H1 (cell line): ENCODE results near the gene SLIT3. TPM values are rescaled to one million over a fixed set of nuclear protein-coding genes. Genes with fewer than 3 reads are reported as not detected.

Source experiments
- CBX5 ChIP-seq: fragments of 300-800, 300-1000 bp; sonication (generic); IDR thresholded peaks from 2 replicates; pipeline ENCODE4 v1.7.1; 2016; ENCODE audit warnings: antibody characterized with exemption, low read length, low read depth
- CTCF ChIP-seq, 3 experiments: IDR thresholded peaks; 1 replicate in 2 of 3; 2 replicates in 1 of 3; pipeline versions ENCODE4 v1.5.1 to v1.6.1; 2011; ENCODE audit warnings: low read length in 3 of 3, mild to moderate bottlenecking in 3 of 3, inconsistent platforms in 2 of 3, low read depth in 1 of 3, moderate library complexity in 1 of 3; ENCODE audit not compliant: insufficient read depth in 1 of 3; ENCODE audit errors: control extremely low read depth in 1 of 3
- EP300 ChIP-seq, 2 experiments: IDR thresholded peaks; 1 replicate in 1 of 2; 2 replicates in 1 of 2; pipeline ENCODE4 v1.6.1; 2011 to 2012; ENCODE audit warnings: low read depth in 2 of 2, low read length in 2 of 2, mild to moderate bottlenecking in 2 of 2, borderline replicate concordance in 1 of 2, inconsistent platforms in 1 of 2, moderate library complexity in 1 of 2
- HDAC2 ChIP-seq, 2 experiments: fragments of 300-600 bp in 1 of 2; sonication (generic) in 1 of 2; IDR thresholded peaks; 2 replicates each; pipeline ENCODE4 v1.6.1; 2011 to 2012; ENCODE audit warnings: low read depth in 2 of 2, low read length in 2 of 2, mild to moderate bottlenecking in 2 of 2, moderate library complexity in 2 of 2, borderline replicate concordance in 1 of 2, inconsistent platforms in 1 of 2
- JUN ChIP-seq: IDR thresholded peaks from 2 replicates; pipeline ENCODE4 v1.6.1; 2011; ENCODE audit warnings: low read depth, mild to moderate bottlenecking, improper control_type of control experiment, low read length
- SRF ChIP-seq: IDR thresholded peaks from 2 replicates; pipeline ENCODE4 v1.6.1; 2011; ENCODE audit warnings: mild to moderate bottlenecking, low read depth, low read length, moderate library complexity
- polyA plus RNA-seq, 7 experiments: library from polyadenylated mRNA; depleted of rRNA in 3 of 7; stranded (reverse) in 5 of 7; unstranded in 2 of 7; fragments of >200 nt in 5 of 7; fragments of 200-250 nt in 2 of 7; gene quantifications; 1 replicate in 5 of 7; 2 replicates in 1 of 7; 4 replicates in 1 of 7; pipeline versions ENCODE4 v1.2.1 to v1.2.3, GENCODE V29; 2011 to 2013; ENCODE audit warnings: missing spikeins in 2 of 7, mixed read lengths in 2 of 7
- total RNA-seq: library from RNA; stranded (reverse); fragmentation: NEBNext Ultra II Directional; extraction: Animal tissue kit (Norgen Biotek cat#: 25700); gene quantifications from 2 replicates; pipeline ENCODE4 v1.2.1, GENCODE V29; 2021
- TF ChIP-seq, protein P1 (sequence below): fragments of 300-600 bp; sonication (generic); IDR thresholded peaks from 2 replicates; pipeline ENCODE4 v1.7.1; 2012; ENCODE audit warnings: low read length, moderate library complexity, mild to moderate bottlenecking, inconsistent platforms; ENCODE audit not compliant: insufficient replicate concordance

SLIT3 gene
- total and polyA plus RNA-seq, 2 of the 8 experiments (the other 6 are each of a cell fraction or from before 2014, with no cell fraction given): 1.1 to 1.2 TPM

GRCh38 chr5:168878135-168878745 is 422.7 kb downstream of the SLIT3 start (continued):
- TF ChIP-seq, protein P1, sequence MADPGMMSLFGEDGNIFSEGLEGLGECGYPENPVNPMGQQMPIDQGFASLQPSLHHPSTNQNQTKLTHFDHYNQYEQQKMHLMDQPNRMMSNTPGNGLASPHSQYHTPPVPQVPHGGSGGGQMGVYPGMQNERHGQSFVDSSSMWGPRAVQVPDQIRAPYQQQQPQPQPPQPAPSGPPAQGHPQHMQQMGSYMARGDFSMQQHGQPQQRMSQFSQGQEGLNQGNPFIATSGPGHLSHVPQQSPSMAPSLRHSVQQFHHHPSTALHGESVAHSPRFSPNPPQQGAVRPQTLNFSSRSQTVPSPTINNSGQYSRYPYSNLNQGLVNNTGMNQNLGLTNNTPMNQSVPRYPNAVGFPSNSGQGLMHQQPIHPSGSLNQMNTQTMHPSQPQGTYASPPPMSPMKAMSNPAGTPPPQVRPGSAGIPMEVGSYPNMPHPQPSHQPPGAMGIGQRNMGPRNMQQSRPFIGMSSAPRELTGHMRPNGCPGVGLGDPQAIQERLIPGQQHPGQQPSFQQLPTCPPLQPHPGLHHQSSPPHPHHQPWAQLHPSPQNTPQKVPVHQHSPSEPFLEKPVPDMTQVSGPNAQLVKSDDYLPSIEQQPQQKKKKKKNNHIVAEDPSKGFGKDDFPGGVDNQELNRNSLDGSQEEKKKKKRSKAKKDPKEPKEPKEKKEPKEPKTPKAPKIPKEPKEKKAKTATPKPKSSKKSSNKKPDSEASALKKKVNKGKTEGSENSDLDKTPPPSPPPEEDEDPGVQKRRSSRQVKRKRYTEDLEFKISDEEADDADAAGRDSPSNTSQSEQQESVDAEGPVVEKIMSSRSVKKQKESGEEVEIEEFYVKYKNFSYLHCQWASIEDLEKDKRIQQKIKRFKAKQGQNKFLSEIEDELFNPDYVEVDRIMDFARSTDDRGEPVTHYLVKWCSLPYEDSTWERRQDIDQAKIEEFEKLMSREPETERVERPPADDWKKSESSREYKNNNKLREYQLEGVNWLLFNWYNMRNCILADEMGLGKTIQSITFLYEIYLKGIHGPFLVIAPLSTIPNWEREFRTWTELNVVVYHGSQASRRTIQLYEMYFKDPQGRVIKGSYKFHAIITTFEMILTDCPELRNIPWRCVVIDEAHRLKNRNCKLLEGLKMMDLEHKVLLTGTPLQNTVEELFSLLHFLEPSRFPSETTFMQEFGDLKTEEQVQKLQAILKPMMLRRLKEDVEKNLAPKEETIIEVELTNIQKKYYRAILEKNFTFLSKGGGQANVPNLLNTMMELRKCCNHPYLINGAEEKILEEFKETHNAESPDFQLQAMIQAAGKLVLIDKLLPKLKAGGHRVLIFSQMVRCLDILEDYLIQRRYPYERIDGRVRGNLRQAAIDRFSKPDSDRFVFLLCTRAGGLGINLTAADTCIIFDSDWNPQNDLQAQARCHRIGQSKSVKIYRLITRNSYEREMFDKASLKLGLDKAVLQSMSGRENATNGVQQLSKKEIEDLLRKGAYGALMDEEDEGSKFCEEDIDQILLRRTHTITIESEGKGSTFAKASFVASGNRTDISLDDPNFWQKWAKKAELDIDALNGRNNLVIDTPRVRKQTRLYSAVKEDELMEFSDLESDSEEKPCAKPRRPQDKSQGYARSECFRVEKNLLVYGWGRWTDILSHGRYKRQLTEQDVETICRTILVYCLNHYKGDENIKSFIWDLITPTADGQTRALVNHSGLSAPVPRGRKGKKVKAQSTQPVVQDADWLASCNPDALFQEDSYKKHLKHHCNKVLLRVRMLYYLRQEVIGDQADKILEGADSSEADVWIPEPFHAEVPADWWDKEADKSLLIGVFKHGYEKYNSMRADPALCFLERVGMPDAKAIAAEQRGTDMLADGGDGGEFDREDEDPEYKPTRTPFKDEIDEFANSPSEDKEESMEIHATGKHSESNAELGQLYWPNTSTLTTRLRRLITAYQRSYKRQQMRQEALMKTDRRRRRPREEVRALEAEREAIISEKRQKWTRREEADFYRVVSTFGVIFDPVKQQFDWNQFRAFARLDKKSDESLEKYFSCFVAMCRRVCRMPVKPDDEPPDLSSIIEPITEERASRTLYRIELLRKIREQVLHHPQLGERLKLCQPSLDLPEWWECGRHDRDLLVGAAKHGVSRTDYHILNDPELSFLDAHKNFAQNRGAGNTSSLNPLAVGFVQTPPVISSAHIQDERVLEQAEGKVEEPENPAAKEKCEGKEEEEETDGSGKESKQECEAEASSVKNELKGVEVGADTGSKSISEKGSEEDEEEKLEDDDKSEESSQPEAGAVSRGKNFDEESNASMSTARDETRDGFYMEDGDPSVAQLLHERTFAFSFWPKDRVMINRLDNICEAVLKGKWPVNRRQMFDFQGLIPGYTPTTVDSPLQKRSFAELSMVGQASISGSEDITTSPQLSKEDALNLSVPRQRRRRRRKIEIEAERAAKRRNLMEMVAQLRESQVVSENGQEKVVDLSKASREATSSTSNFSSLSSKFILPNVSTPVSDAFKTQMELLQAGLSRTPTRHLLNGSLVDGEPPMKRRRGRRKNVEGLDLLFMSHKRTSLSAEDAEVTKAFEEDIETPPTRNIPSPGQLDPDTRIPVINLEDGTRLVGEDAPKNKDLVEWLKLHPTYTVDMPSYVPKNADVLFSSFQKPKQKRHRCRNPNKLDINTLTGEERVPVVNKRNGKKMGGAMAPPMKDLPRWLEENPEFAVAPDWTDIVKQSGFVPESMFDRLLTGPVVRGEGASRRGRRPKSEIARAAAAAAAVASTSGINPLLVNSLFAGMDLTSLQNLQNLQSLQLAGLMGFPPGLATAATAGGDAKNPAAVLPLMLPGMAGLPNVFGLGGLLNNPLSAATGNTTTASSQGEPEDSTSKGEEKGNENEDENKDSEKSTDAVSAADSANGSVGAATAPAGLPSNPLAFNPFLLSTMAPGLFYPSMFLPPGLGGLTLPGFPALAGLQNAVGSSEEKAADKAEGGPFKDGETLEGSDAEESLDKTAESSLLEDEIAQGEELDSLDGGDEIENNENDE: no peak
- TF ChIP-seq SRF: no peak
- TF ChIP-seq CBX5: no peak
- TF ChIP-seq JUN: no peak
- TF ChIP-seq CTCF (IDR thresholded peaks at IDR 0.05; ENCODE audit: control extremely low read depth in 1 of 3, insufficient read depth in 1 of 3, low read depth in 1 of 3, low read length in 3 of 3): no peak
- no peak for TF ChIP-seq HDAC2 (IDR thresholded peaks at IDR 0.05; ENCODE audit: borderline replicate concordance in 1 of 2, low read depth in 2 of 2, low read length in 2 of 2)
- TF ChIP-seq EP300 (IDR thresholded peaks at IDR 0.05; ENCODE audit: borderline replicate concordance in 1 of 2, low read depth in 2 of 2, low read length in 2 of 2): no peak
